Effector memory CD4-positive, alpha-beta T cell (primary cell): ENCODE data around the gene ZNF354C.

Source experiments
- DNase-seq, 3 donors: peaks; one replicate each; pipeline ENCODE4 v3.0.0-alpha.2; 2020
- H3K27ac ChIP-seq: 2 replicates; pipeline ENCODE4 v1.7.0; 2013; ENCODE audit warnings: mild to moderate bottlenecking, low read length, moderate library complexity; ENCODE audit not compliant: insufficient read depth, poor library complexity, severe bottlenecking
- H3K27me3 ChIP-seq: replicated peaks from 2 replicates; pipeline ENCODE4 v1.7.0; 2013; ENCODE audit warnings: mild to moderate bottlenecking, low read length; ENCODE audit not compliant: insufficient read depth, control insufficient read depth, poor library complexity, severe bottlenecking
- H3K36me3 ChIP-seq: 2 replicates; pipeline ENCODE4 v1.7.0; 2013; ENCODE audit warnings: mild to moderate bottlenecking, low read length, moderate library complexity; ENCODE audit not compliant: control insufficient read depth, insufficient read depth
- H3K4me1 ChIP-seq: 2 replicates; pipeline ENCODE4 v1.7.0; 2013; ENCODE audit warnings: low read length, mild to moderate bottlenecking; ENCODE audit not compliant: control insufficient read depth, insufficient read depth, poor library complexity, severe bottlenecking
- H3K4me3 ChIP-seq: 2 replicates; pipeline ENCODE4 v1.7.0; 2013; ENCODE audit warnings: low read length, low read depth, mild to moderate bottlenecking; ENCODE audit not compliant: insufficient read depth, poor library complexity, severe bottlenecking
- H3K9me3 ChIP-seq: 2 replicates; pipeline ENCODE4 v1.7.0; 2013; ENCODE audit warnings: mild to moderate bottlenecking, low read length, moderate library complexity; ENCODE audit not compliant: control insufficient read depth

ZNF354C gene

GRCh38 chr5:179113143-179113530 lies 53.0 kb downstream of the ZNF354C start:
- Histone ChIP-seq H3K9me3 (peaks cover 5% of the 10 kb centered on the region), H3K4me3 (no peak overlapping the region), H3K36me3 (no peaks in the 10 kb centered on the region), H3K4me1 (no peaks in the 10 kb centered on the region), H3K27ac (no peak overlapping the region), H3K27me3 (no peaks in the 10 kb centered on the region)
- DNase-seq: no peak

GRCh38 chr5:179113945-179114641 lies 53.9 kb downstream of the ZNF354C start:
- Histone ChIP-seq H3K4me1 (no peaks in the 10 kb centered on the region), H3K27me3 (no peaks in the 10 kb centered on the region), H3K27ac (no peak overlapping the region), H3K36me3 (no peaks in the 10 kb centered on the region), H3K9me3 (peaks cover 5% of the 10 kb centered on the region), H3K4me3 (no peak overlapping the region)
- no peak for DNase-seq

- Histone ChIP-seq H3K4me3 (no peak overlapping the region), H3K36me3 (no peaks in the 10 kb centered on the region), H3K4me1 (no peaks in the 10 kb centered on the region), H3K27ac (no peak overlapping the region), H3K9me3 (peaks cover 5% of the 10 kb centered on the region), H3K27me3 (no peaks in the 10 kb centered on the region)
- no peak for DNase-seq
These were observed 54.6 kb downstream of the ZNF354C start for GRCh38 chr5:179114756-179115155.

- no peak overlapping the region for H3K27ac ChIP-seq
- H3K4me3 ChIP-seq: no peak overlapping the region
- H3K36me3 ChIP-seq: no peaks in the 10 kb centered on the region
- H3K4me1 ChIP-seq: no peaks in the 10 kb centered on the region
- no peak for DNase-seq
- peaks cover 5% of the 10 kb centered on the region for H3K9me3 ChIP-seq
- H3K27me3 ChIP-seq: no peaks in the 10 kb centered on the region
These were observed 55.1 kb downstream of the ZNF354C start for GRCh38 chr5:179115307-179115706.

GRCh38 chr5:179115845-179116524 lies 55.8 kb downstream of the ZNF354C start:
- H3K4me1 ChIP-seq: no peaks in the 10 kb centered on the region
- H3K9me3 ChIP-seq: peaks cover 5% of the 10 kb centered on the region
- H3K27ac ChIP-seq: no peak overlapping the region
- no peak overlapping the region for H3K4me3 ChIP-seq
- H3K27me3 ChIP-seq: no peaks in the 10 kb centered on the region
- DNase-seq: no peak
- no peaks in the 10 kb centered on the region for H3K36me3 ChIP-seq

GRCh38 chr5:179118338-179118737 lies 58.2 kb downstream of the ZNF354C start:
- no peaks in the 10 kb centered on the region for H3K36me3 ChIP-seq
- no peak overlapping the region for H3K4me3 ChIP-seq
- no peaks in the 10 kb centered on the region for H3K9me3 ChIP-seq
- H3K4me1 ChIP-seq: no peaks in the 10 kb centered on the region
- no peak overlapping the region for H3K27ac ChIP-seq
- no peak for DNase-seq
- H3K27me3 ChIP-seq: no peaks in the 10 kb centered on the region

- H3K4me1 ChIP-seq: no peaks in the 10 kb centered on the region
- no peak for DNase-seq
- no peaks in the 10 kb centered on the region for H3K9me3 ChIP-seq
- H3K4me3 ChIP-seq: no peak overlapping the region
- H3K27me3 ChIP-seq: no peaks in the 10 kb centered on the region
- H3K36me3 ChIP-seq: no peaks in the 10 kb centered on the region
- H3K27ac ChIP-seq: no peak overlapping the region
These were observed 58.7 kb downstream of the ZNF354C start for GRCh38 chr5:179118756-179119414.

- Histone ChIP-seq H3K4me1 (no peaks in the 10 kb centered on the region), H3K36me3 (no peaks in the 10 kb centered on the region), H3K9me3 (no peaks in the 10 kb centered on the region), H3K27me3 (no peaks in the 10 kb centered on the region), H3K27ac (no peak overlapping the region), H3K4me3 (no peak overlapping the region)
- no peak for DNase-seq
These were observed 59.4 kb downstream of the ZNF354C start for GRCh38 chr5:179119415-179120170.

GRCh38 chr5:179120421-179120861 lies 60.3 kb downstream of the ZNF354C start:
- no peak for DNase-seq
- no peak overlapping the region for H3K4me3 ChIP-seq
- no peak overlapping the region for H3K27ac ChIP-seq
- no peaks in the 10 kb centered on the region for H3K36me3 ChIP-seq
- H3K4me1 ChIP-seq: no peaks in the 10 kb centered on the region
- H3K9me3 ChIP-seq: no peaks in the 10 kb centered on the region
- no peaks in the 10 kb centered on the region for H3K27me3 ChIP-seq
